Ishikawa (cell line): ENCODE data around the gene CCNL2.

Experiments
- CEBPB ChIP-seq: IDR thresholded peaks from 2 replicates; pipeline ENCODE4 v1.6.1; 2012
- CREB1 ChIP-seq: IDR thresholded peaks from 2 replicates; pipeline ENCODE4 v1.6.1; 2012; ENCODE audit warnings: low read depth
- EGR1 ChIP-seq: IDR thresholded peaks from 2 replicates; pipeline ENCODE4 v1.6.1; 2012
- EP300 ChIP-seq: IDR thresholded peaks from 2 replicates; pipeline ENCODE4 v1.6.1; 2012; ENCODE audit warnings: borderline replicate concordance
- FOXM1 ChIP-seq: IDR thresholded peaks from 2 replicates; pipeline ENCODE4 v1.6.1; 2012; ENCODE audit warnings: low read depth, borderline replicate concordance
- MAX ChIP-seq: IDR thresholded peaks from 2 replicates; pipeline ENCODE4 v1.6.1; 2012
- NFIC ChIP-seq: IDR thresholded peaks from 2 replicates; pipeline ENCODE4 v1.6.1; 2012
- RAD21 ChIP-seq: IDR thresholded peaks from 2 replicates; pipeline ENCODE4 v1.6.1; 2012; ENCODE audit warnings: low read depth
- TAF1 ChIP-seq: IDR thresholded peaks from 2 replicates; pipeline ENCODE4 v1.6.1; 2012; ENCODE audit warnings: low read depth, mild to moderate bottlenecking
- TCF12 ChIP-seq: IDR thresholded peaks from 2 replicates; pipeline ENCODE4 v1.6.1; 2012; ENCODE audit warnings: low read depth
- TEAD4 ChIP-seq: IDR thresholded peaks from 2 replicates; pipeline ENCODE4 v1.6.1; 2012
- USF1 ChIP-seq: IDR thresholded peaks from 2 replicates; pipeline ENCODE4 v1.6.1; 2012
- YY1 ChIP-seq: IDR thresholded peaks from 2 replicates; pipeline ENCODE4 v1.6.1; 2012; ENCODE audit warnings: low read depth
- ZBTB7A ChIP-seq: IDR thresholded peaks from 2 replicates; pipeline ENCODE4 v1.6.1; 2012; ENCODE audit warnings: low read depth
- TF ChIP-seq, protein P1 (sequence below): IDR thresholded peaks from 2 replicates; pipeline ENCODE4 v1.6.1; 2012; ENCODE audit warnings: low read depth, mild to moderate bottlenecking

Gene CCNL2

DNA sequence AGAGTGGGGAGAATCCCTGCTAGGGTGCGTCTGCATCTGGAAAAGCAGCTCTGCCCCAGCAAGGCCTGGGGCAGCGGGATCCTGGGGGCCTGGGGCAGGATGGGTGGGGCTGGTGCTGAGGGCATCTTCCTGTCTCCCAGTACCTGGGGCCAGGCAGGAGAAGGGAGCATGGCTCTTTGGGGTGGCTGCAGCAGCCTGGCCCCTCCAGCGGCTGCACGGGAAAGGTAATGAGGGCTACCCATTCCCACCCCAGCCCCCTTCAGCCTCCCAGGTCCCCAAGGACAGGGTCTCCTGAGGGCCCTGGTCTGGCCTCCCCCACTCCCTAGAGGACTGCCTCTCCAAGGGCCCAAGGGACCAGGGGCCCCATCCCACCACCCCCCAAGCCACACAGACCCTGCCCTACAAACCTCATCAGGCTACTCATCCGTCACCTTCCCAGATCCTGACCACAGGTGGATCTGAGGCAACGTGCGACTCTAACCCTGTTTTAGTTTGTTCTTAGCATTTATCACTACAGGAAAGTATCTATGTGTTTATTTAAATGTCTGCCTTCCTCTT lies 22.9 kb upstream of the CCNL2 start:
- no peak for TF ChIP-seq EGR1
- no peak for TF ChIP-seq TEAD4
- no peak for TF ChIP-seq FOXM1
- TF ChIP-seq EP300: no peak
- TF ChIP-seq, protein P1, sequence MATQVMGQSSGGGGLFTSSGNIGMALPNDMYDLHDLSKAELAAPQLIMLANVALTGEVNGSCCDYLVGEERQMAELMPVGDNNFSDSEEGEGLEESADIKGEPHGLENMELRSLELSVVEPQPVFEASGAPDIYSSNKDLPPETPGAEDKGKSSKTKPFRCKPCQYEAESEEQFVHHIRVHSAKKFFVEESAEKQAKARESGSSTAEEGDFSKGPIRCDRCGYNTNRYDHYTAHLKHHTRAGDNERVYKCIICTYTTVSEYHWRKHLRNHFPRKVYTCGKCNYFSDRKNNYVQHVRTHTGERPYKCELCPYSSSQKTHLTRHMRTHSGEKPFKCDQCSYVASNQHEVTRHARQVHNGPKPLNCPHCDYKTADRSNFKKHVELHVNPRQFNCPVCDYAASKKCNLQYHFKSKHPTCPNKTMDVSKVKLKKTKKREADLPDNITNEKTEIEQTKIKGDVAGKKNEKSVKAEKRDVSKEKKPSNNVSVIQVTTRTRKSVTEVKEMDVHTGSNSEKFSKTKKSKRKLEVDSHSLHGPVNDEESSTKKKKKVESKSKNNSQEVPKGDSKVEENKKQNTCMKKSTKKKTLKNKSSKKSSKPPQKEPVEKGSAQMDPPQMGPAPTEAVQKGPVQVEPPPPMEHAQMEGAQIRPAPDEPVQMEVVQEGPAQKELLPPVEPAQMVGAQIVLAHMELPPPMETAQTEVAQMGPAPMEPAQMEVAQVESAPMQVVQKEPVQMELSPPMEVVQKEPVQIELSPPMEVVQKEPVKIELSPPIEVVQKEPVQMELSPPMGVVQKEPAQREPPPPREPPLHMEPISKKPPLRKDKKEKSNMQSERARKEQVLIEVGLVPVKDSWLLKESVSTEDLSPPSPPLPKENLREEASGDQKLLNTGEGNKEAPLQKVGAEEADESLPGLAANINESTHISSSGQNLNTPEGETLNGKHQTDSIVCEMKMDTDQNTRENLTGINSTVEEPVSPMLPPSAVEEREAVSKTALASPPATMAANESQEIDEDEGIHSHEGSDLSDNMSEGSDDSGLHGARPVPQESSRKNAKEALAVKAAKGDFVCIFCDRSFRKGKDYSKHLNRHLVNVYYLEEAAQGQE: no peak
- TF ChIP-seq ZBTB7A: no peak
- no peak for TF ChIP-seq NFIC
- no peak for TF ChIP-seq CEBPB
- TF ChIP-seq CREB1: no peak
- no peak for TF ChIP-seq YY1
- TF ChIP-seq USF1: no peak
- no peak for TF ChIP-seq TAF1
- TF ChIP-seq RAD21: no peak
- no peak for TF ChIP-seq TCF12
- no peak for TF ChIP-seq MAX

- TF ChIP-seq CEBPB (no peak), RAD21 (no peak), TEAD4 (no peak), NFIC (no peak), ZBTB7A (no peak), CREB1 (no peak), EP300 (no peak), FOXM1 (no peak), TAF1 (no peak), EGR1 (no peak), MAX (no peak), YY1 (no peak), TCF12 (no peak), USF1 (no peak)
- TF ChIP-seq, protein P1: no peak
Measured at GRCh38 chr1:1421147-1421906, 22.2 kb upstream of the CCNL2 start, which contains the start of gene ANKRD65. Gene ANKRD65, minus strand, starts transcription at chr1:1421276. Its CDS starts 271 bp downstream, at chr1:1421005.

DNA sequence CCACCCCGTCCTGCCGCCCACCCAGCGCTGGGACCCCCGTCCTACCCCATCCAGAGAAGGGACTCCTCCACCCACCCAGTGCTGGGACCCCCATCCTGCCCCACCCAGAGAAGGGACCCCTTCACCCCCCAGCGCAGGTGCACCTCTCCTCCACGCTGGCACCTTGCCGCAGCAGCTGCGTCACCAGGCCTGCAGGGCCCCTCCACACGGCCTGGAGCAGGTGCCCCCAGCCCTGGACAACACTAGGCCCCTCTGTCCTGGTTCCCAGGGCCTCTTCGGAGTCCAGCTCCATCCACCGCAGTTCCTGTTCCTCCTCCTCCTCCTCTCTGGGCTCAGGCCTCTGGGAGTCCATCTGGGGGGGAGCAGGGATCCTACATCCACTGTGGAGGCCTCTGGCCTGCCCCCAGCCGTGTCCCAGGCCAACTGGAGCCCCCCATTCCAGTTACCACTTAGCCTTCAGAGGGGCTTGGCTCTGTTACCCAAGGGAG lies 21.6 kb upstream of the CCNL2 start:
- TF ChIP-seq EGR1: no peak
- no peak for TF ChIP-seq EP300
- no peak for TF ChIP-seq NFIC
- TF ChIP-seq ZBTB7A: no peak
- TF ChIP-seq TAF1: no peak
- TF ChIP-seq TCF12: no peak
- no peak for TF ChIP-seq CEBPB

GRCh38 chr1:1419813-1420653 lies 20.9 kb upstream of the CCNL2 start:
- TF ChIP-seq FOXM1: no peak
- no peak for TF ChIP-seq TCF12
- no peak for TF ChIP-seq TAF1
- TF ChIP-seq YY1: no peak
- TF ChIP-seq USF1: no peak
- TF ChIP-seq ZBTB7A: no peak
- TF ChIP-seq, protein P1: no peak
- no peak for TF ChIP-seq CEBPB
- no peak for TF ChIP-seq RAD21
- TF ChIP-seq MAX: no peak
- TF ChIP-seq EGR1: no peak
